Lower leg skin (tissue), 4 donors: ENCODE measurements around the gene MTHFD1L. TPM values are rescaled to one million over a fixed set of nuclear protein-coding genes. Genes with fewer than 3 reads are reported as not detected.

Experiments
- DNase-seq, 2 donors: peaks; one replicate each; pipeline ENCODE4 v3.0.0-alpha.2; 2019; ENCODE audit warnings: low spot score in 2 of 2
- H3K4me3 ChIP-seq: fragments of 200-600 bp; sonication (generic); 2 replicates; pipeline ENCODE4 v1.5.1; 2017; ENCODE audit warnings: mild to moderate bottlenecking, low read depth; ENCODE audit not compliant: poor library complexity, severe bottlenecking
- POLR2A ChIP-seq, 2 donors: fragments of 450-650 bp; IDR thresholded peaks; one replicate each; pipeline ENCODE4 v1.6.1; 2016 to 2017; ENCODE audit warnings: antibody characterized with exemption in 2 of 2, mild to moderate bottlenecking in 1 of 2, moderate library complexity in 1 of 2
- WGBS, 2 donors: methylation state at CpG; one replicate each; pipeline ENCODE4 v1.1.5; 2018; 5-methylcytosine and 5-hydroxymethylcytosine counted together
- intact Hi-C: fragments of 100-400 bp; cut with DNase I; formaldehyde crosslinking; loops from one replicate; pipeline ENCODE4 v1.15.0; 2023; ENCODE audit warnings: low total_unique reads
- total RNA-seq, 4 donors: library from RNA; depleted of rRNA; stranded (reverse); fragments of >200 nt; gene quantifications; one replicate each; pipeline ENCODE4 v1.1.0, GENCODE V29; 2016
- TF ChIP-seq, protein P1 (sequence below), 3 donors: fragments of 450-650 bp; IDR thresholded peaks; one replicate each; pipeline ENCODE4 v1.5.1; 2016; ENCODE audit warnings: antibody characterized with exemption in 3 of 3, mild to moderate bottlenecking in 3 of 3, moderate library complexity in 2 of 3

Gene MTHFD1L
- total RNA-seq, 4 donors from 2014 or later: 2.1 to 7.1 (median 4.4) TPM

GRCh38 chr6:150863213-150863928 is 2.1 kb upstream of the MTHFD1L start:
- DNase-seq: peak in 1 of 2 donors; percentile 45
- WGBS, 2 donors: 93% methylated on average over 7 of the region's 7 CpGs
- intact Hi-C loops: no loop called here
- no peak overlapping the region for H3K4me3 ChIP-seq
- TF ChIP-seq, protein P1, sequence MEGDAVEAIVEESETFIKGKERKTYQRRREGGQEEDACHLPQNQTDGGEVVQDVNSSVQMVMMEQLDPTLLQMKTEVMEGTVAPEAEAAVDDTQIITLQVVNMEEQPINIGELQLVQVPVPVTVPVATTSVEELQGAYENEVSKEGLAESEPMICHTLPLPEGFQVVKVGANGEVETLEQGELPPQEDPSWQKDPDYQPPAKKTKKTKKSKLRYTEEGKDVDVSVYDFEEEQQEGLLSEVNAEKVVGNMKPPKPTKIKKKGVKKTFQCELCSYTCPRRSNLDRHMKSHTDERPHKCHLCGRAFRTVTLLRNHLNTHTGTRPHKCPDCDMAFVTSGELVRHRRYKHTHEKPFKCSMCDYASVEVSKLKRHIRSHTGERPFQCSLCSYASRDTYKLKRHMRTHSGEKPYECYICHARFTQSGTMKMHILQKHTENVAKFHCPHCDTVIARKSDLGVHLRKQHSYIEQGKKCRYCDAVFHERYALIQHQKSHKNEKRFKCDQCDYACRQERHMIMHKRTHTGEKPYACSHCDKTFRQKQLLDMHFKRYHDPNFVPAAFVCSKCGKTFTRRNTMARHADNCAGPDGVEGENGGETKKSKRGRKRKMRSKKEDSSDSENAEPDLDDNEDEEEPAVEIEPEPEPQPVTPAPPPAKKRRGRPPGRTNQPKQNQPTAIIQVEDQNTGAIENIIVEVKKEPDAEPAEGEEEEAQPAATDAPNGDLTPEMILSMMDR (IDR thresholded peaks at IDR 0.05): no peak
- TF ChIP-seq POLR2A (IDR thresholded peaks at IDR 0.05): no peak

- no peak overlapping the region for H3K4me3 ChIP-seq
- 33 to 41% methylated on average over 5 of the region's 5 CpGs for WGBS, 2 donors
- intact Hi-C loops: no loop called here
- DNase-seq: no peak
- no peak for TF ChIP-seq POLR2A (IDR thresholded peaks at IDR 0.05)
- TF ChIP-seq, protein P1 (IDR thresholded peaks at IDR 0.05): no peak
Measured at GRCh38 chr6:150865043-150865405, 478 bp upstream of the MTHFD1L start.

- peak; percentile 45 to 95 for DNase-seq
- H3K4me3 ChIP-seq: peak overlapping the region; percentile 44
- intact Hi-C loops: no loop called here
- TF ChIP-seq, protein P1 (IDR thresholded peaks at IDR 0.05): peak in 1 of 3 donors; percentile 75
- no peak for TF ChIP-seq POLR2A (IDR thresholded peaks at IDR 0.05)
- WGBS, 2 donors: 2 to 6% methylated on average over 32 to 81 of the region's 95 CpGs
Measured at GRCh38 chr6:150866147-150866990, 867 bp downstream of the MTHFD1L start.

GRCh38 chr6:150866991-150867501 is 1.5 kb downstream of the MTHFD1L start:
- intact Hi-C loops: no loop called here
- DNase-seq: peak in 1 of 2 donors; percentile 67
- WGBS, 2 donors: 61 to 67% methylated on average over 13 of the region's 13 CpGs
- no peak for TF ChIP-seq POLR2A (IDR thresholded peaks at IDR 0.05)
- H3K4me3 ChIP-seq: no peak overlapping the region

DNA sequence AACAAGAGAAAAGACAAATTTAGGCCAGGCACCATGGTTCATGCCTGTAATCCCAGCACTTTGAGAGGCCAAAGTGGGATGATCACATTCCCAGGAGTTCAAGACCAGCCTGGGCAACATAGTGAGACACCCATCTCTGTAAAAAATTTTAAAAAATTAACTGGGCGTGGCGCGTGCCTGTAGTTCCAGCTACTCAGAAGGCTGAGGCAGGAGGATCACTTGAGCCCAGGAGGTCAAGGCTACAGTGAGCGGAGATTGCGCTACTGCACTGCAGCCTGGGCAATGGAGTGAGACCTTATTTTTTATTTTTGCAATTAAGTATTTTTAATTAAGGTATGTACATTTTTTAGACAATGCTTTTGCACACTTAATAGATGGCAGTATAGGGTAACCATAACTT is 3.3 kb downstream of the MTHFD1L start:
- peak in 1 of 2 donors; percentile 45 for DNase-seq
- no peak overlapping the region for H3K4me3 ChIP-seq
- TF ChIP-seq, protein P1 (IDR thresholded peaks at IDR 0.05): no peak
- TF ChIP-seq POLR2A (IDR thresholded peaks at IDR 0.05): no peak
- WGBS, 2 donors: 95 to 99% methylated on average over 5 of the region's 5 CpGs
- intact Hi-C loops: no loop called here

DNA sequence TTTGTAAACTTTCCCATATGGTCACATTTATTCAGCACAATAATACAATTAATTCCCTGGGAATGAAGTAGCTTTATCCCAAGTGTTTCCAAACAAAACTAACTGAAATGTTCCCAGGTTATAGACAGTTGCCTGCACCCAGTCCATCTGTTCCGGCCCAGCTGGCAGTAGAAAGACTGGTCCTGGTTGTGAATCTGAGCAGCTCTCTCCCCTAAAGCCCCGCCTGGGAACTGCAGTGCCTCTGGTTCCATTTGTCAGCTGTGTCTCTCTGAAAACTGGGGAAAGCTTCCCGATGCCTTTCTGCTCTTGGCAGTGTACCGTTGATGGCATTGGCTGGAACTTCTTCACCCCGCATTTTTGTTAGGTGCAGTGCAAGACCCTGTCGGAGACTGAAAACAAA is 8.7 kb downstream of the MTHFD1L start:
- TF ChIP-seq, protein P1 (IDR thresholded peaks at IDR 0.05): no peak
- TF ChIP-seq POLR2A (IDR thresholded peaks at IDR 0.05): no peak
- H3K4me3 ChIP-seq: no peak overlapping the region
- intact Hi-C loops: no loop called here
- DNase-seq: no peak
- 86 to 93% methylated on average over 6 of the region's 6 CpGs for WGBS, 2 donors
